SIG-M5 treated with dmso at 0.1 percent for 504 hours (cell line): ENCODE data around the gene PC.
"Not testable (repeated sequence)": the region's sequence is repeated elsewhere in the genome, so short reads cannot be mapped to it uniquely, and the experiment has no call there.

Experiments used
- DNase-seq: peaks from one replicate; lab custom pipeline; 2025; ENCODE audit not compliant: unreplicated experiment; lab: John Stamatoyannopoulos, UW

Gene PC

GRCh38 chr11:66958232-66958955 lies at the start of gene PC:
Gene PC (minus strand): TSS chr11:66958383. CDS start chr11:66872159, 86,224 bp downstream.
- peak; percentile 99 for DNase-seq

- DNase-seq, result no peak
Measured at GRCh38 chr11:67007126-67007525, 48.9 kb upstream of the PC start.

GRCh38 chr11:67006029-67006884 lies 48.1 kb upstream of the PC start:
- peak; percentile 44 for DNase-seq

GRCh38 chr11:67005200-67005599 lies 47.0 kb upstream of the PC start:
- not testable (repeated sequence) for DNase-seq

GRCh38 chr11:67002921-67003411 lies 44.8 kb upstream of the PC start:
- DNase-seq, result no peak

- DNase-seq, result no peak
Measured at GRCh38 chr11:67002297-67002913, 44.2 kb upstream of the PC start.

- no peak for DNase-seq
Measured at GRCh38 chr11:67001332-67001731, 43.1 kb upstream of the PC start.

GRCh38 chr11:66999555-66999954 lies 41.4 kb upstream of the PC start:
- DNase-seq, result no peak

- peak; percentile 36 for DNase-seq
Measured at GRCh38 chr11:66996609-66997273, 38.6 kb upstream of the PC start.

GRCh38 chr11:66992041-66992440 lies 33.9 kb upstream of the PC start:
- DNase-seq, result no peak

- DNase-seq, result not testable (repeated sequence)
Measured at GRCh38 chr11:66989360-66989759, 31.2 kb upstream of the PC start.

- DNase-seq, result not testable (repeated sequence)
Measured at GRCh38 chr11:66988741-66989140, 30.6 kb upstream of the PC start.

GRCh38 chr11:66987924-66988637 lies 29.9 kb upstream of the PC start:
- no peak for DNase-seq

GRCh38 chr11:66987158-66987620 lies 29.0 kb upstream of the PC start:
- no peak for DNase-seq

GRCh38 chr11:66986178-66986545 lies 28.0 kb upstream of the PC start:
- no peak for DNase-seq

GRCh38 chr11:66985508-66986177 lies 27.5 kb upstream of the PC start:
- DNase-seq, result no peak

- DNase-seq, result no peak
Measured at GRCh38 chr11:66983275-66983924, 25.2 kb upstream of the PC start.

- DNase-seq, result peak; percentile 77
Measured at GRCh38 chr11:66981976-66982578, 23.9 kb upstream of the PC start.
